GM18511 (cell line): ENCODE measurements around the gene MED17.
"Not testable (repeated sequence)": the region's sequence is repeated elsewhere in the genome, so short reads cannot be mapped to it uniquely, and the experiment has no call there.

ENCODE experiments used
- ATAC-seq: cut with Tn5 transposase; IDR thresholded peaks from one replicate; pipeline ENCODE4 v1.9.1; 2021; ENCODE audit warnings: mild to moderate bottlenecking, moderate library complexity; ENCODE audit not compliant: unreplicated experiment

Gene MED17, protein sequence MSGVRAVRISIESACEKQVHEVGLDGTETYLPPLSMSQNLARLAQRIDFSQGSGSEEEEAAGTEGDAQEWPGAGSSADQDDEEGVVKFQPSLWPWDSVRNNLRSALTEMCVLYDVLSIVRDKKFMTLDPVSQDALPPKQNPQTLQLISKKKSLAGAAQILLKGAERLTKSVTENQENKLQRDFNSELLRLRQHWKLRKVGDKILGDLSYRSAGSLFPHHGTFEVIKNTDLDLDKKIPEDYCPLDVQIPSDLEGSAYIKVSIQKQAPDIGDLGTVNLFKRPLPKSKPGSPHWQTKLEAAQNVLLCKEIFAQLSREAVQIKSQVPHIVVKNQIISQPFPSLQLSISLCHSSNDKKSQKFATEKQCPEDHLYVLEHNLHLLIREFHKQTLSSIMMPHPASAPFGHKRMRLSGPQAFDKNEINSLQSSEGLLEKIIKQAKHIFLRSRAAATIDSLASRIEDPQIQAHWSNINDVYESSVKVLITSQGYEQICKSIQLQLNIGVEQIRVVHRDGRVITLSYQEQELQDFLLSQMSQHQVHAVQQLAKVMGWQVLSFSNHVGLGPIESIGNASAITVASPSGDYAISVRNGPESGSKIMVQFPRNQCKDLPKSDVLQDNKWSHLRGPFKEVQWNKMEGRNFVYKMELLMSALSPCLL

DNA sequence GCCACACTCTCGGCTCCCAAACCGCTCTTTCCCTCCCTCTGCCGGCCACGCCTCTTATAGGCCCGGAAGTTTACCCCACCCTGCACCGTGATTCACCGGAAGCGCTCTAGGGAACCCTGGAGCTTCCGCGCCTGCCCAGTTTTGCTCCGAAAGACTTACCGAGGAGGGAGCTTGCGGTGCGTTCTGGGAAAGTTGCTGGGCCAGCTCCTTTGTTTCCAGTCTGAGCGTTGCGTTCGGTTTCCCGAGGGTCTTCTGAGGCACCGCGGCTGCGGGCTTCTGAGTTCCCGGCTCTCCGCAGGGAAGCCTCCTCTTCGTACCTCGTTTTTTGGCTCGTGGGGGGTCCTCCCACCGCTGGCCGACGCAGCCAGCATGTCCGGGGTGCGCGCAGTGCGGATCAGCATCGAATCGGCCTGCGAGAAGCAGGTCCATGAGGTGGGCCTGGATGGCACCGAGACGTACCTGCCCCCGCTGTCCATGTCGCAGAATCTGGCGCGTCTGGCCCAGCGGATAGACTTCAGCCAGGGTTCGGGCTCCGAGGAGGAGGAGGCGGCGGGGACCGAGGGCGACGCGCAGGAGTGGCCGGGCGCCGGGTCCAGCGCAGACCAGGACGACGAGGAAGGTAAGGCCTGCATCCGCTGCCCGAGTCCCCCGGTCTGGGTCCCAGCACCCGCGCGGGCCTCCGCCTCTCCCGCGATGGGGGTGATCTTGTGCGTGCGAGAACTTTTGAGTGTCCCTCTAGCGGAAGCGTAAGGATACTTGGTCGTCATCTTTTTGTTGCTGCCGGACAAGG, at the start of gene MED17:
MED17 (plus strand) TSS at position 138 of the 790 bp plus-strand sequence; CDS start at position 370, 232 bp downstream.
- ATAC-seq: peak; percentile 97

DNA sequence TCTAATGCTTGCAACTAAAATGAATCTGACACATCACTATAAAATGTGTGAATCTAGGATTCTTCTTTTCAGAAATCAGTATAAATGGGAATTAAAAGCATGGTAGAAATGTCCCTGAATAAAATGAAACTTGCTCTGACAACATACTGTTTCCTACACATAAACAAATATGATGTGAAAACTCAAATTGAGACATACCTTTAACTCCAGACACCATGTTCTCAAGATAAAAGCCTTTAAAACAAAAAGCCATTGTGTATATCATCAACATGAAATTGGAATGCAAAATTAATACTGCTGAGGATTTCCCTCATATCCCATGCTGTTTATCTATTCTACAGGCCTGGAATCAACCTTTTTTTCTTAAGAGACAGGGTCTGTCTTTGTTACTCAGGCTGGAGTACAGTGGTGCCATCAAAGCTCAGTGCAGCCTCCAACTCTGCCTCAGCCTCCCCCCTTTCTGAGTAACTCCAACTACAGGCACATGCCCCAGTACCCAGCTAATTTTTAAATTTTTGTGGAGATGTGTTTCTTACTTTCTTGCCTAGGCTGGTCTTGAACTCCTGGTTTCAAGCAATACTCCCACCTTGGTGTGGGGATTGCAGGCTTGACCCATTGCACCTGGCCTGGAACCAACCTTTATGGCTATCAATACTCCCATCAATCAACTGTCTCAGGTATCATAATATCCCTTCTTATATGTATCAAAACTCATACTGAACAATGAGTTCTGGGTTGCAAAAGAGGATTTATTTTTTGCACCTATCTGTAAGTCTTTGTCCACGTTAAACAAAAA, 49.5 kb upstream of the MED17 start:
- ATAC-seq: no peak

DNA sequence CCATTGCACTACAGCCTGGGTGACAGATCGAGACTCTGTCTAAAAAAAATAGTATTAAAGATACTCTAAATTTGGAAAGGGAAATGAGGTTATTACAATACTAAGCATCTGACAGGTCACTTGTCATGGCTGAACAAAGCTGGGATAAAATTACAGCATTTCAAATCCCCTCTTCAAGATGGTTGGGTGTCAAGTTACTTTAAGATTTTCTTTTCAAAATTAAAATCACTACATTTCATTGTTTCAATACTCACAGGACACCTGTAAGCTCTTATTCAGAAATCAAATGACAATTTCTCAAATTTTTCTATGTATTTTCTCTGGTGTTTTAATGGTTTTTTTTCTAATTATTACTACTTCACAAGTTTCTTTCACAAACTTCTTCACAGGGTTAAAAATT, 48.5 kb upstream of the MED17 start:
- ATAC-seq: no peak

GRCh38 chr11:93736129-93736528, 48.0 kb upstream of the MED17 start:
- no peak for ATAC-seq

GRCh38 chr11:93737904-93738612, 46.0 kb upstream of the MED17 start:
- ATAC-seq: no peak

GRCh38 chr11:93738647-93739081, 45.4 kb upstream of the MED17 start:
- ATAC-seq: no peak

DNA sequence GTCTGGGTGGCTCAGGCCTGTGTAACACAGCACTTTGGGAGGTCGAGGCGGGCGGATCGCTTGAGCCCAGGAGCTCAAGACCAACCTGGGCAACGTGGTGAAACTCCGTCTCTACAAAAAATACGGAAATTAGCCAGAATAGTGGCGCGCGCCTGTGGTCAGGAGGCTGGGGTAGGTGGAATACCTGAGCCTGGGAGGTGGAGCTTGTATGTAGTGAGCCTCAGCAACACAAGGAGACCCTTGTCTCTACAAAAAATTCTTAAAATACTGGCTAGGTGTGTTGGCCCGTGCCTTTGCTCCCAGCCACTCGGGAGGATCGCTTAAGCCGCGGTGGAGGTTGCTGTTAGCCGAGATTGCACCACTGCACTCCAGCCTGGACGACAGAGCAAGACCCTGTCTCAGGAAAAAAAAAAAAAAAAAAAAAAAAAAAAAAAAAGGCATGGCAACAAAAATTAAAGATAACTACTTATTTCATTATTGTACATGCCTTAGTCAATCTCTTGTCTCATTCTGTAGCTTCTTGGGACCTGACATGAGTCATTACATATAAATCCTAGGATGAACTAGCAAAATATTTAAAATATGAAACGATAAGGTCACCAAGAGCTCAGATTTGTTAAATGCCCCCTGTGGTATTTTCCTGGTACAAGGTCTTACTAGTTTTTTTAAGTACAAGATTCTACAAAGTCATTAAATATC, 43.9 kb upstream of the MED17 start:
- ATAC-seq: peak; percentile 12

DNA sequence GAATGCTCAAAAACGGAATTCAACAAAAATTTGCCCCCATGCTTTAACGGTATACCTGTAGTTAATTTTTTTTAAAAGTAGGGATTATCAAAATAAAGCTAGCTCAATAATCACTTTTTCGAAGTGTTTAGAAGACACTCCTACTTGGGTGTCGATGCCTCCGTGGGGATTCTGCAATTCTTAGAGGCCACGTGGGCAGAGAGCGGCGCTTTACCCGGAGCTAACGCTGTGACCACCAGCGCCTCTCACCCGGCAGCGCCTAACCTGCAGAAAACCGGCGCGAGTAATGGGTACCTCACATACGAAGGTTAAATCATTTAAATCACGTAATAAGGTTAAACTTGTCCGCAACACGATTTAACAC, 43.4 kb upstream of the MED17 start:
- ATAC-seq: peak; percentile 49

- peak; percentile 86 for ATAC-seq
Measured at GRCh38 chr11:93741094-93741881, 42.8 kb upstream of the MED17 start, which contains the start of the genes C11orf54 and TAF1D. C11orf54 (plus strand) TSS chr11:93741672; CDS start chr11:93747394, 5,722 bp downstream. TAF1D (minus strand) TSS chr11:93741495; CDS start chr11:93739304, 2,191 bp downstream.

- ATAC-seq: peak; percentile 20
Measured at GRCh38 chr11:93741882-93742226, 42.2 kb upstream of the MED17 start.

GRCh38 chr11:93743291-93743690, 40.8 kb upstream of the MED17 start:
- ATAC-seq: no peak

- ATAC-seq: no peak
Measured at GRCh38 chr11:93744669-93745004, 39.4 kb upstream of the MED17 start.

DNA sequence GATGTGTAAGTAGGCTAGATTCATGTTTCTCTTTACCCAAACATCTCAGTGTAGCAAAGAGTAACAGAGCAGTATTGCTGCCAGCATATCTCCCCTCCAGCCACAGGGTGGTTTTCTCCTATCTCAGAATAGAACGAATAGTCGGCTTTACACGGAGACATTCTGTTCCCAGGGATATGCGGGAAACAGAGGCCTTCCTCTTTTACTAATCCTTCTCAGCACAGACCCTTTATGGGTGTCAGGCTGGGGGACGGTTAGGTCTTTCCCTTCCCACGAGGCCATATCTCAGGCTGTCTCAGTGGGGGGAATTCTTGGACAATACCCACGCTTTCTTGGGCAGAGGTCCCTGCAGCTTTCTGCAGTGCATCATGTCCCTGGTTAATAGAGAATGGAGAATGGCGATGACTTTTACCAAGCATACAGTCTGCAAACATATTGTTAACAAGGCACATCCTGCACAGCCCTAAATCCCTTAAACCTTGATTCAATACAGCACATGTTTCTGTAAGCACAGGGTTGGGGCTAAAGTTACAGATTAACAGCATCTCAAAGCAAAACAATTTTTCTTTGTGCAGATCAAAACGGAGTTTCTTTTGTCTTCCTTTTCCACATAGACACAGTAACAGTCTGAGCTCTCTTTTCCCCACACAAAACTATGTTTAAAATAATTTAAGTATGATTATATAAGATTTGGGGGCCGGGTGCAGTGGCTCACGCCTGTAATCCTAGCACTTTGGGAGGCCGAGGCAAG, 38.9 kb upstream of the MED17 start:
- ATAC-seq: not testable (repeated sequence)

DNA sequence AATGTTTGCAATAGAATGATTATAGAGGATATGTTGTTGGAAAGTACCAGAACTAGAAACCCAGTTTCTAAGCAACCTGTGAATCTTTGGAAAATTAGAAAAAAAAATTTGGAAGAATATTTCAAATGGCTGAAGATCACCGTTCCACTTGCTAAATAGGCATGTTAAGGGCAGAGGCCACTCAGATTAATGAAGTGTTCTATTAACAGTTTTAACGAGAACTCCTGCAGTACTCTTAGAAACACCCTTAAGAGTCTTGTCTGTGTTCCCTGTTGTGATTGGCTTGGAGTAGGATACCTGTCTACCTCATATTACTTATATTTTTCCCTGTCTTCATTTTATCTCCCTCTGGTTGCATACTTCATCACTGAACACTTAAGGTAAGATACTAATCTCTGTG, 38.0 kb upstream of the MED17 start:
- ATAC-seq: no peak

- ATAC-seq: peak; percentile 94
Measured at GRCh38 chr11:93747122-93747521, 37.0 kb upstream of the MED17 start.

- no peak for ATAC-seq
Measured at GRCh38 chr11:93751001-93751400, 33.1 kb upstream of the MED17 start.

- no peak for ATAC-seq
Measured at GRCh38 chr11:93753241-93753640, 30.8 kb upstream of the MED17 start.

- peak; percentile 68 for ATAC-seq
Measured at GRCh38 chr11:93756748-93757147, 27.3 kb upstream of the MED17 start.
